GM23338 (cell line): ENCODE data around the gene IGF1.

ENCODE experiments used
- CTCF ChIP-seq, 2 experiments: fragments of 200-600 bp in 1 of 2; sonication (generic) in 1 of 2; conservative IDR thresholded peaks; 2 replicates each; pipeline versions ENCODE4 v1.5.1 to v1.6.1; 2016 to 2017; ENCODE audit warnings: antibody characterized with exemption in 2 of 2, low read depth in 2 of 2, mild to moderate bottlenecking in 2 of 2, moderate library complexity in 1 of 2
- ETS1 ChIP-seq: IDR thresholded peaks from 2 replicates; pipeline ENCODE4 v1.6.1; 2016; ENCODE audit warnings: antibody characterized with exemption
- EZH2 ChIP-seq: fragments of 200-600 bp; sonication (generic); IDR thresholded peaks from one replicate; pipeline ENCODE4 v1.8.0; 2017; ENCODE audit warnings: antibody characterized with exemption, mild to moderate bottlenecking, low read depth; ENCODE audit not compliant: unreplicated experiment
- EZH2phosphoT487 ChIP-seq: fragments of 200-600 bp; sonication (generic); IDR thresholded peaks from one replicate; pipeline ENCODE4 v1.8.1; 2018; ENCODE audit warnings: antibody characterized with exemption; ENCODE audit not compliant: unreplicated experiment
- REST ChIP-seq: IDR thresholded peaks from one replicate; pipeline ENCODE4 v1.6.1; 2018; ENCODE audit warnings: antibody characterized with exemption; ENCODE audit not compliant: unreplicated experiment

- no peak for TF ChIP-seq EZH2phosphoT487
- TF ChIP-seq CTCF (conservative IDR thresholded peaks at IDR 0.05; ENCODE audit: low read depth in 2 of 2): no peak
- TF ChIP-seq EZH2: no peak
- TF ChIP-seq ETS1: no peak
- TF ChIP-seq REST: no peak
Measured at GRCh38 chr12:102436867-102437266, 43.5 kb downstream of the IGF1 start.
